Osteoblast (primary cell): ENCODE data around the gene HOXD4. TPM values are rescaled to one million over a fixed set of nuclear protein-coding genes. Genes with fewer than 3 reads are reported as not detected.

ENCODE experiments used
- DNase-seq: peaks from one replicate; pipeline ENCODE4 v3.0.0; 2011; ENCODE audit warnings: low spot score, mixed read lengths; ENCODE audit not compliant: insufficient read length; ENCODE audit errors: missing footprints
- H2AFZ ChIP-seq: 2 replicates; pipeline ENCODE4 v1.6.0; 2011; ENCODE audit warnings: mild to moderate bottlenecking, low read length
- H3K27ac ChIP-seq: 2 replicates; pipeline ENCODE4 v1.5.1; 2011; ENCODE audit warnings: mild to moderate bottlenecking, low read depth, low read length, moderate library complexity
- H3K27me3 ChIP-seq: 2 replicates; pipeline ENCODE4 v1.6.0; 2012; ENCODE audit warnings: mild to moderate bottlenecking, control low read depth, inconsistent platforms, low read length, moderate library complexity; ENCODE audit not compliant: insufficient read depth
- H3K36me3 ChIP-seq: 2 replicates; pipeline ENCODE4 v1.5.1; 2011; ENCODE audit warnings: mild to moderate bottlenecking, low read length, control low read depth, moderate library complexity; ENCODE audit not compliant: insufficient read depth
- H3K4me1 ChIP-seq: 2 replicates; pipeline ENCODE4 v1.5.1; 2011; ENCODE audit warnings: mild to moderate bottlenecking, low read length, control low read depth, moderate library complexity; ENCODE audit not compliant: insufficient read depth
- H3K4me2 ChIP-seq: 2 replicates; pipeline ENCODE4 v1.6.0; 2011; ENCODE audit warnings: mild to moderate bottlenecking, low read length; ENCODE audit not compliant: insufficient read depth
- H3K4me3 ChIP-seq: fragments of 200-600 bp; sonication (generic); 3 replicates; pipeline ENCODE4 v1.5.1; 2012; ENCODE audit warnings: mild to moderate bottlenecking, low read length, inconsistent platforms; ENCODE audit not compliant: insufficient read depth
- H3K79me2 ChIP-seq: 2 replicates; pipeline ENCODE4 v1.6.0; 2012; ENCODE audit warnings: mild to moderate bottlenecking, low read length, control low read depth, inconsistent platforms; ENCODE audit not compliant: insufficient read depth
- H3K9me3 ChIP-seq: 2 replicates; pipeline ENCODE4 v1.5.1; 2011; ENCODE audit warnings: low read depth, low read length, control low read depth
- H4K20me1 ChIP-seq: 2 replicates; pipeline ENCODE4 v1.6.0; 2012; ENCODE audit warnings: mild to moderate bottlenecking, low read length, control low read depth; ENCODE audit not compliant: insufficient read depth
- CTCF ChIP-seq: IDR thresholded peaks from 2 replicates; pipeline ENCODE4 v1.5.1; 2011; ENCODE audit warnings: mild to moderate bottlenecking, low read depth, low read length, moderate library complexity; ENCODE audit errors: extremely low read depth
- total RNA-seq: library from RNA; depleted of rRNA; stranded (reverse); fragments of >200 nt; gene quantifications from 2 replicates; pipeline ENCODE4 v1.2.3, GENCODE V29; 2012

HOXD4 gene
- total RNA-seq, 1 donor = 0.36 TPM

- no peak for DNase-seq
- no peak for TF ChIP-seq CTCF
- Histone ChIP-seq H3K9me3 (no peaks in the 10 kb centered on the region), H3K36me3 (no peaks in the 10 kb centered on the region), H3K4me1 (no peaks in the 10 kb centered on the region), H4K20me1 (no peaks in the 10 kb centered on the region), H3K27ac (no peak overlapping the region), H2AFZ (no peak overlapping the region), H3K27me3 (peaks cover 25% of the 10 kb centered on the region), H3K79me2 (no peaks in the 10 kb centered on the region), H3K4me3 (no peak overlapping the region), H3K4me2 (no peak overlapping the region)
Measured at GRCh38 chr2:176156301-176156806, 5.0 kb downstream of the HOXD4 start.

GRCh38 chr2:176156807-176157498, 5.6 kb downstream of the HOXD4 start, which contains the start of gene HOXD3:
Gene HOXD3 (plus strand): TSS chr2:176157307. CDS start chr2:176169115, 11,808 bp downstream.
- no peaks in the 10 kb centered on the region for H4K20me1 ChIP-seq
- H3K9me3 ChIP-seq = no peaks in the 10 kb centered on the region
- H3K27ac ChIP-seq = no peak within 1 kb of the TSS
- no peak within 1 kb of the TSS for H3K4me2 ChIP-seq
- no peak for DNase-seq
- no peak within 1 kb of the TSS for H2AFZ ChIP-seq
- no peaks in the 10 kb centered on the region for H3K79me2 ChIP-seq
- no peak within 1 kb of the TSS for H3K4me3 ChIP-seq
- peaks cover 30% of the 10 kb centered on the region for H3K27me3 ChIP-seq
- no peak for TF ChIP-seq CTCF
- H3K4me1 ChIP-seq = peaks cover 5% of the 10 kb centered on the region
- no peaks in the 10 kb centered on the region for H3K36me3 ChIP-seq

DNA sequence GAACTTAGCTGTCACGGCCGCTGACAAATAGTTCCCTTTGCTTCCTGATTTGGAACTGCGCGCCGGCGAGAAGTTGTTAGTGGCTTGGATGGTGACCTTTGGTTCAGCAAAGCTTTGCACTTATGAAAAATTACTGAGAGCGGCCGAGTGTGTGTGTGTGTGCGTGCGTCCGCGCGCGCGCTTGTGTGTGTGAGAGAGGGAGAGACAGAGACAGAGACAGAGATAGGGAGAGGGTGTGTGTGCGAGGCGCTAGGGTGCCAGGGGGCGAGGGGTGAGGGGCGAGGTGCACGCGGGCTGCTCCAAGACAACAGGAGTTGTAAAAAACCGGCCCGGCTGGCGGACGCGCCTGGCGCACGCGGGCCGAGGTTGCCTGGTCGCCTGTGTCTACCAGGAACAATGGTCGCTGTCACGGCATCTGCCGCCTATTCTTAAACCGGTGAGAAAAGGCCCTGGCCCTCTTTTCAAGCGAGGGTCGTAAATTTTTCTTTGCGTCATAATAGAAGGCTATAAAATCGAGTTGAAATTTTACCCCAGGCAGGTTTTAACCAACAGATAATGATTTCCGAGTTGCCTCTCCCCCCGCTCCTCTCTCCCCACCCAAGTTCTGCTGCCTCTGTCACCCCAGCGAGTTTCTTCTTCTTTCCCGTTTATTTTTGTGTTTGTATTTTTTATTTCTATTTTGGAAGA, 6.3 kb downstream of the HOXD4 start:
- peaks cover 12% of the 10 kb centered on the region for H3K4me1 ChIP-seq
- H3K27me3 ChIP-seq = peaks cover 37% of the 10 kb centered on the region
- no peaks in the 10 kb centered on the region for H3K36me3 ChIP-seq
- TF ChIP-seq CTCF = no peak
- no peaks in the 10 kb centered on the region for H3K79me2 ChIP-seq
- no peaks in the 10 kb centered on the region for H3K9me3 ChIP-seq
- DNase-seq = no peak
- no peak overlapping the region for H3K27ac ChIP-seq
- no peaks in the 10 kb centered on the region for H4K20me1 ChIP-seq
- no peak overlapping the region for H2AFZ ChIP-seq
- H3K4me3 ChIP-seq = no peak overlapping the region
- no peak overlapping the region for H3K4me2 ChIP-seq

DNA sequence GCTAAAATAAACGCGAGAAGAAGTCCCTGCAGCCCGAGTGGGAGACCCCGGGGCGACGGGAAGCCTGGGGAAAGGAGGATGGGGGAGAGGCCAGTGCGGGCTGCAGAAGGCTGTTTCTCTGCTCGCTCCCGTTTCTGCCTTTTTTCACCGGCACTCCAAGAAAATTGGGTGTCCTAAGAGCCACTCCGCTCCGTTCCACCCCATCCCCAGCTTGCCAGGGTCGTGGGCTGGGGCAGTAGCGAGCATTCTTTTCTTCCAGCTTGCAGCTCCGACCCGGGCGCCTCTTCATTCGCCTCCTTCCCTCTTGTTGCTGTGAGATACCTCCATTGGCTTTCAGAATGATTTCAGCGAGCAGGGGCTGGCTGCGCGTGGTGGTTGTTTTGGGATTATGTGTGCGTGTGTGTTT, 6.8 kb downstream of the HOXD4 start:
- H3K27me3 ChIP-seq = peaks cover 42% of the 10 kb centered on the region
- no peaks in the 10 kb centered on the region for H3K9me3 ChIP-seq
- no peak for TF ChIP-seq CTCF
- H3K27ac ChIP-seq = no peak overlapping the region
- DNase-seq = no peak
- H3K79me2 ChIP-seq = no peaks in the 10 kb centered on the region
- no peak overlapping the region for H2AFZ ChIP-seq
- no peaks in the 10 kb centered on the region for H4K20me1 ChIP-seq
- H3K4me2 ChIP-seq = no peak overlapping the region
- no peaks in the 10 kb centered on the region for H3K36me3 ChIP-seq
- H3K4me1 ChIP-seq = peaks cover 12% of the 10 kb centered on the region
- no peak overlapping the region for H3K4me3 ChIP-seq
